HG02870 (cell line): ENCODE data around the gene CPLANE1.
"Not testable (repeated sequence)": the region's sequence is repeated elsewhere in the genome, so short reads cannot be mapped to it uniquely, and the experiment has no call there.

Experiments
- ATAC-seq: cut with Tn5 transposase; IDR thresholded peaks from one replicate; pipeline ENCODE4 v1.9.1; 2021; ENCODE audit warnings: mild to moderate bottlenecking, moderate library complexity; ENCODE audit not compliant: unreplicated experiment

CPLANE1 gene

GRCh38 chr5:37208883-37209797 lies 40.0 kb downstream of the CPLANE1 start:
- ATAC-seq = no peak

- ATAC-seq = no peak
Measured at GRCh38 chr5:37207802-37208201, 41.4 kb downstream of the CPLANE1 start.

DNA sequence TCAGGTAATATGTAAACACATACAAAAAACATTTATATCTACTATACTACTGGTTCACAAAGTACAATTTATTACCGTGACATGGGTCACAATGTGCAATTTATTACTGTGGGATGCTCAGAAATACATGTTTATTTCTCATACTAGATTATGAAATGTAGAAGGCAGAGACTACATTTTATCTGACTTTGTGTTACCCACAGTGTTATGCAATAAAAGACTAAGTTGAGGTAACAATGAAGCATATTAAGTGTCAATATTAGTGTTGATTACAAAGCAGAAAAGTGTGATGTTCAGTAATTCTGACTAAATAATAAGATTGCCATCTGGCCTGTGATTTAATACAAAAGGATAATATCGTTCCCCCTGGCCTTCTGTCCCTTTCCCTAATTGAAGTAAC lies 42.4 kb downstream of the CPLANE1 start:
- ATAC-seq = no peak

GRCh38 chr5:37198842-37199241 lies 50.3 kb downstream of the CPLANE1 start:
- ATAC-seq = no peak

GRCh38 chr5:37198061-37198460 lies 51.1 kb downstream of the CPLANE1 start:
- no peak for ATAC-seq

DNA sequence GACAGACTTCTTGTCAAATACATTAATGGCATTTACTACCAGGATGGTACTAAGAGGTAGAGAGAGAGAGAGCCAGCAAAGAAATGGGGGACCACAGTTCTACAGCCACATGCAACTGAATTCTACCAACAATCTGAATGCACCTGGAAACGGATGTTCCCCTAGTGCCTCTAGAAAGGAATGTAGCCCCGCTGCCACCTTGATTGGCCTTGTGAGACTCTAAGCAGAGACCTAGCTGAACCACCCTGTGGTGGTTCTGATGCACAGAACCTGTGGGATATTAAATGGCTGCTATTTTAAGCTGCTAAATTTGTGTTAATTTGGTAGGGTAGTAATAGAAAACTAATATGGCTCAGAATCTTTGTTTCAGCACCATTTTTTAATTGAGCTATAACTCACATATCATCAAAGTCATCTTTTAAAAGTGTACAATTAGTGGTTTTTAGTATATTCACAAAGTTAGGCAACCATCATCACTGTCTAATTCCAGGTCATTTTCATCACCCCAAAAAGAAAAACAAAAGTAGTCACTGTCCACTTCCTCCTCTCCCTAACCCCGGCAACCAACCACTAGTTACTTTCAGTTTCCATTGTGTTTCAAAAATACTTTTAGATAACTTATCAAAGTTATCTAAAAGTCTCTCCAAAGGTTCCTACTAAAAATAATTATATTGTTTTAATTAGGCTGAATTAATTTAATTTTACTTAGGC lies 51.7 kb downstream of the CPLANE1 start:
- peak; percentile 94 for ATAC-seq

- no peak for ATAC-seq
Measured at GRCh38 chr5:37190592-37190991, 58.6 kb downstream of the CPLANE1 start.

GRCh38 chr5:37189355-37189754 lies 59.8 kb downstream of the CPLANE1 start:
- no peak for ATAC-seq

DNA sequence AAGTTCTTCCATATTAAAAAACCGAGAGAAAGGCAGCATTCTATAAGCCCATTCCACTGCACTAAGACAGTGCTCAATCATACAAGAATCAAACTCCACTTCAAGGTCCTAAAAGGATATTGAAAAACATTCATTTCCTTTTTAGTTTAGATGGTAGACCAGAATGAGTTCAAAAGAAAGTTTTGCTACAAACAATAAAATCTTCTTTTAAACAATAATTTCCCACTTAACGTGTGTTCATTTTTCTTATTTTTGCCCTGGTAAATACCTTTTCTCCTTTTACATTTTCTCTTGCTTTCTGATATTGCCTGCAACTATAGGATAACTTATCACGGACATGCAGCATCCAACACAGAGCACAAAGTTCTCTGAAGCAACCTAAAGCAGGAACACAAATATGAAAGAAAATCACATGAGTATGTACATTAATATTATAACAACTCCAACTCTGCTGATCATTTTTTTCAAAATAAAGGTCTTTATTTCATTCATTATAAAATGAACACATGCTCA lies 61.7 kb downstream of the CPLANE1 start:
- no peak for ATAC-seq

DNA sequence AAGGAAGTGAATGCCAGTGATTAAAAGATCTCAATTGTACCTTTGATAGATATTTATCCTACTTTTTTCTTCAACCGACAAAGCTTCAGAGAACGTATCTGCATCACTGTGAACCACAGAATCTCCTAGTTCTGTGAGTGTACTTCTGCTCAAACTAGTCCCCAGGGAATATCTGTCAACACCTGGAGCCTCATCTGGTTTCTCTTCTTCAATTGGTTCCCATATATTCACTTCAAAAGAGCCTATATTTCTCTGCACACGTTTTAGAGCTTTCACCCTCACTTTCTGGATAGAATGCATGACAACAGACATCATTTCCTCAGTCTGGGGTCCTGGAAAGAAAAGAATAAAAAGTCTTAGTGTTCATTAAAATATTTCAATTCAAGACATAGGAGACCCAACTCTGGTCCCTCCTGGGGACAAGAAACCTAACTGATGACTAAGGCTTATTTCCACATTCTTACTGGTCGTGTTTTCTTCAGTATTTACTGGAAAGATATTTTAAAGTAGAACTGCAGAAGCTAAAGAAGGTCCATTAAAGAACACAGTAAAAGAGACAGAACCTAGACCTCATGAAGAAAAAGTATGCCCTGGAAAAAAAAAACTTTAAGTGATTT lies 64.3 kb downstream of the CPLANE1 start:
- ATAC-seq = peak; percentile 68

GRCh38 chr5:37182667-37183066 lies 66.5 kb downstream of the CPLANE1 start:
- ATAC-seq = no peak

GRCh38 chr5:37174928-37175327 lies 74.2 kb downstream of the CPLANE1 start:
- no peak for ATAC-seq

GRCh38 chr5:37172957-37173356 lies 76.2 kb downstream of the CPLANE1 start:
- no peak for ATAC-seq

- ATAC-seq = no peak
Measured at GRCh38 chr5:37170856-37171255, 78.3 kb downstream of the CPLANE1 start.

GRCh38 chr5:37166197-37166596 lies 83.0 kb downstream of the CPLANE1 start:
- ATAC-seq = no peak

DNA sequence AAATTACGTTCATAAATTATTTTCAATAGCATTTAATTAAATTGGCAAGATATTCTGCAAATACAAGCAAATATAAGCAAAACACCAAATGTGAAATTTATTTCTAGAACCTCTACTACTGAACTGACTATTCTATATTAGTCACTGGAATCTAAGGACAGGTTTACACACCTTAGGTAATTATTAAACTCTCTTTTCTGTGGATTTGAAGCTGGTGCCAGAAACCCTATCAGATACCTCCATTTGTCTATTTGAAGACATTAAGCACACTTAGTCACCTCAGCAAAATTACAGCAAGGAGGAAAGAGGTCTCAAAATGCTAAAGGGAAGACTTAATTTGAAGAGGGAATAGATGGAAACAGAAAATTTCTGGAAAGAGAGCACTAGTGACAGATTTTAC lies 83.4 kb downstream of the CPLANE1 start:
- ATAC-seq = no peak

GRCh38 chr5:37153661-37154060 lies 95.5 kb downstream of the CPLANE1 start:
- ATAC-seq = no peak

DNA sequence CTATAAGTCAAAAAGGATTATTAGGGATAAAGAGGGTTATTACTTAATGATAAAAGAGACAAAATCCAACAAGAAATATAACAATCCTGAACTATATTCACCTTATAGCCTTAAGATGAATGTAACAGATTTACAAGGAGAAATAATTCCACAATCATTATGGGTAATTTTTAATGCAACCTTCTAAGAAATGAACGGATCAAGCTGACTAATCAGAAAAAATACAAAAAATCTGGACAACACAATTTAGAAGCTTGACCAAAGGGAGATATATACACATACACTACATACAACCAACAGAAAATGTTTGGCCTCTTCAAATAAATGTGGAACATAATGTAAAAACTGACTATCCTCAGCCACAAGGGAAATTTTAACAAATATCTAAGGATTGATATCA lies 102.3 kb downstream of the CPLANE1 start:
- no peak for ATAC-seq

GRCh38 chr5:37136694-37137093 lies 112.5 kb downstream of the CPLANE1 start:
- ATAC-seq = no peak

GRCh38 chr5:37135312-37135711 lies 113.9 kb downstream of the CPLANE1 start:
- not testable (repeated sequence) for ATAC-seq

DNA sequence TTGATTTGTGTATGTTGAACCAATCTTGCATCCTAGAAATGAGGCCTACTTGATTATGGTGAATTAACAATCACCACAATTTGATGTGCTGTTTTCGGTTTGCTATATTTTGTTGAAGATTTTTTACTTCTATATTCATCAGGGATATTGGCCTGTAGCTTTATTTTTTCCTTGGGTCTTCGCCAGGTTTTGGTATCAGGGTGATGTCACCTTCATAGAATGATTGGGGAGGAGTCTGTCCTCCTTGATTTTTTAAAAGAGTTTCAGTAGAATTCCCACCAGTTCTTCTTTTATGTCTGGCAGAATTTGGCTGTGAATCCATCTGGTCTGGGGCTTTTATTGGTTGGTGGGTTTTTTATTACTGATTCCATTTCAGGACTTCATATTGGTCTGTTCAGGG lies 115.2 kb downstream of the CPLANE1 start:
- ATAC-seq = no peak
